ENCODE data around the gene FOXA3.

The FOXA3 gene

DNA sequence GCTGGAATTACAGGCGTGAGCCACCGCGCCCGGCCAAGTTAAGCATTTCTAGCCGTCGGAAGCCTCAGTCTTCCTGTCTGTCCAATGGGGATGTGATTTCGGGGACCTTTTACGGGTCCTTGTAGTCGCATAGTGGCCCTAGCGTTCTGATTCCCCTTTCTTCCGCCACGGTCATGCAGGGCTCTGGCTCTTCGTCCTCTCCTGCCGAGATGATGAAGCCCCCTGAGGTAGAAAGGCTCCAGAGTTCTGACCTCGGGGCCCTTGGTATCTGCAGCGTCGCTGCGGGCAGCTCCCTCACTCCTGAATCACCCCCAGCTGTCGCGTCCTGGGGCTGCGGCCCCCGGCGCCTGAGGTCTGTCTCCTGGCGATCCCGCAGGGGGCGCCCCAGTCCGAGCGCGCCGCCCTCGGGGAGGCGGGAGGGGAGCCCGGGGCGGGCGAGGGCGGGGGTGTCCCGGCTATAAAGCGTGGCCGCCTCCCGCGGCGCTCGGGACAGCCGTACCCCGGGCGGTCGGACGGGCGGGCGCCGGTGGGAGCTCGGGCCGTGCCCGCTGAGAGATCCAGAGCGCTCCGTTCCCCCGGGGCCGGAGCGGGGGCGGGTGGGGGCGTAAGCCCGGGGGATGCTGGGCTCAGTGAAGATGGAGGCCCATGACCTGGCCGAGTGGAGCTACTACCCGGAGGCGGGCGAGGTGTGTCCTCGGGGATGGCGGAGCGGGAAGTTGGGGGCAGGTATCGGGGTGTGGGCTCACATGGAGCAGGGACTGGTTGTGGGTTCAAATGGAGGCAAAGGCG is at the start of gene FOXA3:
Gene FOXA3 (plus strand): TSS at position 487 of the 789 bp plus-strand sequence. CDS start 131 bp downstream, at position 618.
- no peak for FAIRE-seq

DNA sequence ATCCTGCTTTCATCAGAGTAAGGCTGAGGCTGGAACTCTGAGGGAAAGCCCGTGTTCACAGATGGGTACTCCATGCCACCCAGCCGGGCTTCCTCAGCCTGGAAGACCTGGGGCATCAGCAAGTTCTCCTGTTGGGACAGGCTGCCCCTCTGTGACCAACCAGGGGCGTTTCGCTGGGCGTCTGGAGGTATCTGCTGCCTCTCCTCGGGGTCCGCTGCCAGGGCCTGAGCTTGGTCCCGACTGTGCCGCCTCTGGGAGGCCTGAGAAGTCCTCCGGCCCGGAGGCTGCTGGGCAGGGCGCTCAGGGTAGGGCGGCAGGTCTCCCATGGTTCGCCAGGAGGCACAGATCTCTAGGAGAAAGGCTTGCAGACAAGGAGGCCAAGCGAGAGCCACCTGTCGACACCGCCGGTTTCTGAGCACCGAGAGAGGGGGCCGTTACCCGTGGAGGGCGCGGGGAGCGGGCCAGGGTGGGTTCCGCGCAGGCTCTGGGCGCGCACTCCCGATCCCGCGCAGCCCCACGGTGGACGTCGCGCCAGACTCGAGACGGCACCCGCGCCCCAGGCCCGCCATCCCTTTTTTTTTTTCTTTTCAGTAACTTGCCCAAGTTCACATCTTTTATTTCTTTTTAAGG is 49.2 kb upstream of the FOXA3 start, which contains the start of gene RSPH6A:
Gene RSPH6A (minus strand): TSS at position 458 of the 630 bp plus-strand sequence. CDS start 132 bp downstream, at position 326.
- no peak for FAIRE-seq

DNA sequence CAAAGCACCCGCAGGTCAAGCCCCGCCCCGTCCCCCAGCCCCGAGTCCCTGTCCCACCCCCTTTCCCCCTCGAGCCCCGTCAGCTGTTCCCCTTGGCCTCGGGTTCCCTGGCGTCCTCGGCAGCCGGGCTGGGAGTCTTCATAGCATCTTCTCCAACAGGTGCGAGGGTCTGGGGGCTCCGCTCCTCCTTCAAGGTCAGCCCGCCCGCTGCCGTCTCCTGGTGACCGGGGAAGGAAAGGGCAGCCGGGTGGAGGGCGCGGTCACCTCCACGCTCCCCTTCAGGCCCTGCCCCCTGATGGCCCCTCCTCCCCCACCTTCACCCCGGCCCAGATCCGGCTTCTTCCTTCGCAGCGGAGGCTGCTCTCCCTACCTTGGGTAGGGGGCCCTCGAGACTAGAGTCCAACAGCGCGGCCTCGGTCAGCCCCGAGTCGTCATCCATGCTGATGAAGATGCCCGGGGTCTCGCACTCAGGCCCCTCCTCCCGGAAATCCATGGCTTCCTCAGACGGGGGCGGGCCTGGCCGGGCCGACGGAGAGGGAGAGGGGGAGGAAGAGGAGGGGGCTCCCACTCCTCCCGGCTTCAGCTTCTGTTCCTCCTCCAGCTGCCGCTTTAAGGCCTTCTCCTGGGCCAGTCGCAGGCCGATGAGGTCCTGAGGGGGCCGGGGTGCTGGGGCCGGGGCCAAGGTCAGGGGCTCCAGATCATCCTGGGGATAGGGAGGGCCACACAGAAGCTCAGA is 48.5 kb upstream of the FOXA3 start:
- no peak for FAIRE-seq

DNA sequence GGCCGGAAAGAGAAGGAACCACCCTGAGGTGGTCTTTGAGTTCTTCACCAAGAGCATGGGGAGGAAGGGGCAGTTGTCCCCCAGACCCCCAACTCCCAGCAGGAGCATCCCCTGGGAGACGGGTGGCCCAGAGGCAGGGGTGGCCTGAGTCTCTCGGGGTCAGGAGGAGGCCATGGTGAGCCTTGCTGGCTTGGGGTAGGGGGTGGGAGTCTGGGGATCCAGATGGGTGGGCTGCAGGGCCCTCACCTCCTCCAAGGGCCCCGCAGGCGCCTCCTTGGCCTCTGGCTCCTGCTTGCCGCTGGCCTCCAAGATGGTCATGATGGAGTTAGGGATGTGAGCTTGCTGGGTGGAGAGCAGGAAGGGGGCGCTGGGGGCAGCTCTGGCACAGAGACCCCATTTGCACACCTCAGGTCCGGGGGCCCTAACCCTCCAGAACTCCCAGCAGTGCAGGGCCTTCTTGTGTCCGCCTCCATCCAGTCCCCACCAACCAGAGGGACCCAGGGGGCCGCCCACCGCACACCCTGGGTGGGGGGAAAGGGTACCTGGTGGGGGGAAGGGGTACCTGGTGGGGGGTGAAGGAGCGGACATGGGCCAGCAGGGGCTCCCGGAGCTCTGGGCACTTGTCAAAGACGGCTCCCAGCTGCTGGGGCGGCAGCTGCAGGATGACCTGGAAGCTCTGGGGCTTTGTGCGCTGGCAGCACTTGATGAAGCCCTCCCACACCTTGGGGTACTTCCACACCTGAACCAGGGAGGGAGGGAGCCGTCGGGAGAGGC is 47.7 kb upstream of the FOXA3 start:
- FAIRE-seq: no peak

DNA sequence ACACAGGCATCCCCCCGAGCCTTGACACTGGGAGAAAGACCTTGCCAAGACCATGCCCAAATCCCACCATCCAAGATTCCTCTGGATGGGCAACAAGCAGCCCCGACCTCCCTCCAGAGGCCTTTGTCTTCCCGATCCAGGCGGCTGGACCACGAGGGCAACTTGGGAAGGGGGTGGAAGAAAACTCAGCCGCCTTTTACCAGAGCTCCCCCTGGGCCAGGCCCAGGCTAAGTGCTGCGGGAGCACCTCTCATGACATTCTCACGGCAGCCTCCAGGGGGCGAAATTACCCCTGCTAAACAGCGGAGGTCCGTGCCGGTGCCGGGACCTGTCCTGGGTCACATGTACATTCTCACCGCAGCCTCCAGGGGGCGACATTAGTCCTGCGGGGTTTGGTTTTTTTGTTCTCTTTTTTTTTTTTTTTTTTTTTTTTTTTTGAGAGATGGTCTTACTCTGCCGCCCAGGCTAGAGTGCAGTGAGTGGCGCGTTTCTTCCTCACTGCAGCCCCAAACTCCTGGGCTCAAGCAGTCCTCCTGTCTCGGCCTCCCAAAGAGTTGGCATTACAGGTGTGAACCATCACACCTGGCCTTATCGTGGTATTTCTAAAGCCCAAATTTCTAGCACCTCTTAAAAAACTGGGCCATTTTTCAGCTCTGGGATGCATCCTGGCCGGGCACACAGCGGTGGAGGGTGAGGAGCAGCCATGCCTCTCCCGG is 47.0 kb upstream of the FOXA3 start:
- no peak for FAIRE-seq

DNA sequence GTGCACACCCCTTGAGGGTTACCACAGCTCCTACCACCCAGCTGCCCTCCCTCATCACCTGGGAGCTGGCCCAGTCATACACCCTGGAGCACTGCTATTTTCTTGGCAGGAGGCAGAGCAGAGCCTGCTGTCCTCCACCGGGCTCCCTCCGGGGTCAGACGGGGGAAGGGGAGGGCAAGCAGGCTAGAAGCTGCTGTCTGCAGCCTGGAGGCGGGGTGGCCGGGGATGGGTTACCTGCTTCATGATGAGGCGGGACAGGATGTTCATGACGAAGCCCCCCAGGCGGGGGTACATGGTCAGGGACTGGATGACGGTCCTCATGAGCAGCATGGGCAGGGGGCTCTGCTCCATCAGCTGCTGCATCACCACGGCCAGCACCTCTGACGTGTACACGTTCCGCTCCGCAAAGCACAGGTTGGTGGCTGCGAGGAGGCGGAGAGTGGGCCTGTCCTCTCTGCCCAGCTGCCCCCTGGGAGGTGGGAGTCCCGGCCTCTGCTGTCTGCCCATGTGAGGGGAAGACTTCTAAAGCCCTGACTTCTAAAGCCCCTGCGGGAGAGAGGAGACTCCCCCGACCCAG is 46.3 kb upstream of the FOXA3 start:
- FAIRE-seq: no peak

DNA sequence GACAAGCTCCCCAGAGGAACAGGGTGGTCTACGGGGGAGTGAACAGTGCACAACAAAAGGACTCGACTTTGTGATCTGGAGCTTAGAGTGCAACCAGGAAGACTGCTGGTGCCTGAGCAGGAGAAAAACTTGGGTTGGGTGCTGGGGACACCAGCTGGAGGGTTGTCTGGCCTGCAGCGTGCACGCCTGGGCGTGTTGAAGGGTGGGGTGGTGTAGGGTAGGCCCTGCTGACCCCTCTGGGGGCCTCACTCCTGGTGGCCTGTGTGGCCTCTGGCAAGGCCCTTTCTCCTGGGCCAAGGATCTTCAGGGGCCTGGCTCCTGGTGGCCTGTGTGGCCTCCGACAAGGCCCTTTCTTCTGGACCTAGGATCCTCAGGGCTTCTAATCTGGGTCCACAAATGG is 44.4 kb upstream of the FOXA3 start:
- FAIRE-seq: no peak

DNA sequence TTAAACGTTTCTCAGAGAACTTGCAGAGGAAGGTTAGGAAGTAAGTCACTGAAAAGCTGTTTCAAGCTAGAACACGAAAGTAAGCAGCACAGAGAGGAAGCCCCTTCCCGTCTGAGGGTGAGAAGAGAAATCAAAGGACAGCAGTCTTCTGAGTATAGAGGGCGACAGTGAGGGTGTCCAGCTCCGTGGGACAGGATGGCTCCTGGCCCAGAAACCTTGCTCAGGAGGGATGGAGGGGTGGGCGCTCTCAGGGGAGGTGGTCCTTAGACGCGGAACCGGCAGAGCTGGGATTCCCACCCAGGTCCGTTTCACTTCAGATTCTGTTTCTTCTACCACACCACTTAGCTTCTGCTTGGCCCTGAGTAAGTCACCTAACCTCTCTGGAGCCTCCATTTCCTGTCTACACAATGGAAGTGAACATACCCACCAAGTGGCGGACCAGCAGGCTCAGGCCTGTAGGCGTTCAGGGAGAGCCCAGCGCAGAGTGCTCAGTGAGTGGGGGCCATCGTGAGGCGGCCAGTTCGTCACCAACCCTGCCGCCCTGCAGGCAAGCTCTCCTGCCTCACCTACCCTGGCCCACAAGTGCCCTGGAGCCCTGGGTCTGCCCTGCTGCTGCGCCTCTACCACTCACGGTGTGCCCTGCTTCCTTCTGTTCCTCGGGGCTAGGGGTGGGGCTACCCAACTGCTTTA is 43.6 kb upstream of the FOXA3 start:
- no peak for FAIRE-seq

DNA sequence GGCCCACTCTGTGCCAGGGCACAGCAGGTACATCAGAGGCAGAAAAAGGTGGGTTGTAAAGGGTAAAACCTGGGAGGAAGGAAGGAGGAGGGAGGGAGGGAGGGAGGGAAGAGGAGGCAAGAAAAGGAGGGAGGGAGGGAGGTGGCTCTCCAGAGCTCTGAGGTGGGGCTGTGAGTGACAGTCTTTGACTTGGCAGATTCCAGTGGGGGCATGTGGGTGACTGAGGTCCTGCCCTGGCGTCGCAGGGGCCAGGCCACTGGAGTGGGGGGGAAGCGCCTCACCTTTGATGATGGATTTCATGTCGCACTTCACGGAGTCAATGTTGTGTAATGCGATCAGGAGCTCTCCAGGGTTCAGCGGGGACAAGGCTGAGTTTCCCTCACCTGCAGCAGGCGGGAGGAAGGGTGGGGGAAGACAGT is 43.0 kb upstream of the FOXA3 start:
- FAIRE-seq: no peak

DNA sequence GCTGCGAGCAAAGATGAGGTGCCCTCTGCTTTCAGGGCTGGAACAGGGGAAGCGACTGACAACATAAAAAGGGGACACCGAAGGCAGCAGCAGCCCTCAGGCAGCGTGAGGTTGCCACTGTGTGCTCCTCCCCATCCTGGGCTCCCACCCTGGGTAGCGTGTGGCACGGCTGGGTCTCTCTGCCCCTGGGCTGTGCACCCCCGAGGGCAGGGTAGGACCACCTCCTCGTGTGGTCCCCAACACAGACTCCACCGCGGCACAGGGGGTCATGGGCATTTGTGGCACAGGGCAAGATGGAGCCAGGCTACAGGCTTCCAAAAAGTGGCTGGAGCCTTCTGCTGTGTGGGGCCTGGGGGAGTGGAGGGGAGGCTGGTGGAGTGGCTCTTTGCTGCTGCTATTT is 42.6 kb upstream of the FOXA3 start:
- no peak for FAIRE-seq

DNA sequence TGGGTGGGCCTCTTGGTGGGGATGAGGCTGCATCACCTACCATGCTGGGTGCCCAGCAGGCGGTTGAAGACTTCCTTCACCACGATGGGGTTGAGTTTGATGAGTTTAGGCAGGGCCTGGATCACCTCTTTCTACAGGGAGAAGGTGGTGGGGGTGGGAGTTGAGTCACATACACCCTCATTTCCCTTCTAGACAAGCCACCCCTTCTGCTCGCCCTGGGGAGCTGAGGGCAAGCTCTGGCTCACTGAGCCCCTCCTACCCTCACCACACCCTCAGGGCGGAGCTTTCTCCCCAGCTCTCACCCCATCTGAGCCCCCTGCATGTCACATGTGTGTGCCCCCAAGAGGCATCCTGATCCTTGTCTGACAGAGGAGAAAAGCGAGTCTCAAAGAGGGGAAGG is 41.4 kb upstream of the FOXA3 start:
- no peak for FAIRE-seq

DNA sequence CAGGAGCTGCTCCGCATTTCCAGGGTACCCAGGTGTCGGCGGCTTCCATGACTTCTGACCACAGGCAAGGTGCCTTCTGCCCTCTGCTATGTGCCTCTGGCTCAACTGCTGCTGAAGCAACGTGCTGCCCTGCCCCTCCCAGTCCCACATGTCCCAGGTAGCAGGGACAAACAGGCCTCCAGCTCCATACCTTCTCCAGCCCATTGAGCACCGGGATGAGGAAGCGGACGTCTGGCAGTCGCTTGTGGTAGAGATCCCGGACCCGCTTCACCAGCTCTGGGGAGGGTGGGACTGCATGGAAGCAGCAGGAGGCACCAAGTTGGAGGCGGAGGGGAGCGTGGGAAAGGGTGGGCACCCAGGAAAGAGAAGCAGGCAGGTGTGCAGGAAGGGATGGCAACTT is 40.9 kb upstream of the FOXA3 start:
- no peak for FAIRE-seq

DNA sequence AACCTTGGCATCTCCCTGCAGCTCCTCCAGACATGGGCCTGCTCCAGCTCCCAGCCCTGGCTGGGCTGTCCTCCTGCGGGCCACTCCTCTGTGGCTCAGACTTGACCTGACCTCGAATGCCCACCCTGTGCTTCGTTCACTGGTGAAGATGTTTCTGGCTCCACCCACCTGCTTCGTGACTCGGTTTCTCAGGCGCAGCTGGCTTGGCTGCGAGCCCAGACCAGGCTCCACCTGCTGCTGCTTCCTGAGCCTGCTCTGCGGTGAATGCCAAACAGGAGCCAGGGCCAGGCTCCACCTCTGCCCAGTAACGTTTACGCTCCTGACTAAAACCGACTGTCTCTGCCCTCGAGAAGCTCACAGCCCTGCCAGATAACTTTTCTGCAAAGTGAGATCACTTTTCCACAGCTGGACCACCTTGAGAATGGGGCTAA is 40.1 kb upstream of the FOXA3 start:
- FAIRE-seq: no peak

DNA sequence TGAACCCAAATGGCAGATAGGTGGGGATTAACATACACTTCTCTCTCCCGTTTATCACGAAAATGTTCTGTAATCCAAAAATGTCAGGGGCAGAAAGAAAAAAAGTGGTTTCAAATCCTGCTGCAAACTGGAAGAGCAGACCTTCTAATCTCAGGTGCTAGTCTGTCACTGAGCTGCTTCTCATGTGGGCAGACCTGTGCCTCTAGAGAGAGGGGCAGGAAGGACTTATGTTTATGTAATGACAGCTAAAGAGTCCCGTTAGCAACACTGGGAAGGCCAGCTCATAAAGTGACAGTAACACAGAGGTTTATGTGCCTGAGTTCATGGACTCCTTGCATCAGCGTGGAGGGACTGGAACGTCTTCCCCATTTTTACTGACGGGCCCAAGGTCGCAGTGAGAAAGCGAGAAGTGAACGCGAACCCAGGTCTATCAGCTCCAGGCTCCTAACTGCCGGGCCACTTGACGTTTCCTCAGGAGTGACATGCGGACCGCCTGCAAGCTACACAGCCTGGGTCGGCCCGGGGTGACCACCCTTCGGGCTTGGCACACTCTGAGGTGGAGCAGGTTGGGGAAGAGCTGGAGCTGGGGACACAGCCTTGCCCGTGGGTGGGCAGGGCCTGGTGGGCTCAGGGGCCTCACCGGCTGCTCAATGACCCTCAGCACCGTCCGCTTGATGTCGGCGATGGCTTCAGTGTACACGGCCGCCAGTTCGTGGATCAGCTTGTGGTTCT is 39.4 kb upstream of the FOXA3 start:
- no peak for FAIRE-seq

DNA sequence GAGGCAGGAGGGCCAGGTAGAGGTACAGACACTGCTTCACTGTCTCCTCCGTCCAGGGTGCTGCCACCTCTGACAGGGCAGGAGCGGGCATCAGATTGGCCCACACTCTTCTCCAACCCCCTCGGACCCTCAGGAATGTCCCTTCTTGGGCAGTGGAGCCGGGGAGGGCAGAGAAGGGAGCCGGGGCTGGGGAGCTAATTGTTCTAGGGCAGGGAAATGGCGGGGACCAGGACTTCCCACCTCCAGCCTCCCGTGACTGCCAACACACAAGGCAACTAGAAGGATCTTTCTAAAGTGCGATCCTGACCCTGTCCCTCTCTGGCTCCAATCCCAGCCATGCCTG is 38.9 kb upstream of the FOXA3 start:
- no peak for FAIRE-seq

DNA sequence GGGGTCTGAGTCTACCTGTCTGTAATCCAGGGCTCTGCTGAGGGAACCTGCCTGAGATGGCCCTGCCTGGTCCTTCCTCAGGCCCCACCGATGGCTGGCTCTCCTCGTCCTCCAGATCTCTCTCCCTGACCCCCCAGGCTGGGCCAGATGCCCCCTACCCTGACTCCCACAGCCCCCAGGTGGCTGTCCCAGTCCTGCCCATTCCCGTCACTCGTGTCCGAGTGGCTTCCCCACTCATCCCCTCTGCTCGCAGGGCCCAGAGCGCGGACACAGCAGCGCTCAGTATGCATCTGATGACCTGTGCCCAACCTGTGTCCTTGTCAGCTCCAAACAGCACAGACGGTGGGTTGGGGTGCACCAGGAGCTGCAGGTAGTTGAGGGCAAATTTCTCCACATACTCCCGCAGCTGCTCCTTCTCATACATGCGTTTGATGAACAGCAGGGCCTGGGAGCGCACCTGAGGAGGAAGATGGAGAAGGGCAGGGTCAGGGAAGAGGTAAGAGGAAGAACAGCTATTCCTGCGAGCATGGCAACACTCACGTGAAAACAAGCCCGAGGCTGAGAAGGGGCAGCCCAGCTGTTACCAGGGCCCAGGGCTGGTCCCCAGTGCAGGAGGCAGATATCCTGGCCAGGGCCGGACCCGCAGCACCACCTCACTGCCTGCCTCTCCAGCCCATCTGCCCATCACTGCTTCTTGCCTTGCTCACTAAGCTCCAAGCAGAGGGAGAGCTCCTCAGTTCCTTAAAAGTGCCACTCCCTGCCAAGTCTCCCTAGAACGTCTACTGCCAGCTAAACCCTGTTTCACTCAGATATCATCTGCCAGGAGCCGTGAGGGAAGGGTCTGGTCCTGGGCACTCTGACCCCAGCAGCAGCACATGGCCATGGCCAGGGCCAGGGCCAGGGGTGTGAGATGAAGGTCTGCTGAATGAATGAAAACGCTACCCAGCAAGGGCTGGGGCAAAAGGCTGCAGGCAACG is 37.9 kb upstream of the FOXA3 start:
- no peak for FAIRE-seq

DNA sequence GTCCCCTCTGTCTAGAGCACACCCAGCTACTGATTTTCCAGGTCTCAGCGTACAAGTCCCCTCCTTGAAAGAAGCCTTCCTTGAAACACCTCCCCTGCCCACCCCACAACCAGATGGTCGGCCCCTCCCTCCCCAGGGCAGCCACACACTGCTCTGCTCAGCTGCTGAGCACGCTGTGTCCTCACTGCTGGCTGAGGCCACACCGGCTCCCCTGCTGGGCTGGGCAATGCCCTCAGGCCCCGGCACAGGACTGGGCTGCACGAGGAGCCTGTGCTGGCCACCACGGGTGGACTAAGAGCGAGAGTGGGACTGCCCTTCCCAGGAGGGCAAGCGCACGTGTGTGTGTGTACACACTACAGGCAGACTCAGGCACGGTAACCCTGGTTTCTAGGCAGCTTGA is 37.2 kb upstream of the FOXA3 start:
- no peak for FAIRE-seq

DNA sequence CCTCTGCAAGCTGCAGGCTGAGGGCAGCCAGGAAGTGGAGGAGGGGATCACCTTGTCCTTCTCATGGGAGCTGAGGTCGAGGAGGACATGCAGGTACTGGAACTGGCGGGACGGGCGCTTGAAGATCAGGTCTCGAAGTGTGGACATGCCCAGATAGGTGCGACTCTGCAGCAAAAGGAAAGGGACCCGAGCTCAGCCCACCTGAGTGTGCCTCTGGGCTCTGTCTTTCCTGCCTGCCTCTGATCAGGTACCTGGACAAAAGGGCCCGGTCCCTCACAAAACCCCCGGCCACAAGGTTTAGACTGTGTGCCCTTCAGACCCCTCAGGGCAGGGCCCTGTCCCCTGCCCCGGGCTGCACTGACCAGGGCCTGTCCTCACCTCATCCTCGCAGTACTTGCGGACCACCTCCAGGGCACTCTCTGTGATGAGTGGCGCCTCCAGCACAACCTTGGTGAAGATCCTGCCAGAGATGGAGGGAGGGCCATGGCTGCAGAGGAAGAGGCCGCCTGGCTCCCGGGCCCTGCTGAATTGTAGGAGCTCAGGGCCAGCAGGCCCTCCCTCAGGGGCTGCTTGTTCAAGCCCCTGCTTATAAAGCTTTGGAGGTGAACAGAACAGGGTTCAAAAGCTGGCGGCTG is 36.5 kb upstream of the FOXA3 start:
- FAIRE-seq: no peak

DNA sequence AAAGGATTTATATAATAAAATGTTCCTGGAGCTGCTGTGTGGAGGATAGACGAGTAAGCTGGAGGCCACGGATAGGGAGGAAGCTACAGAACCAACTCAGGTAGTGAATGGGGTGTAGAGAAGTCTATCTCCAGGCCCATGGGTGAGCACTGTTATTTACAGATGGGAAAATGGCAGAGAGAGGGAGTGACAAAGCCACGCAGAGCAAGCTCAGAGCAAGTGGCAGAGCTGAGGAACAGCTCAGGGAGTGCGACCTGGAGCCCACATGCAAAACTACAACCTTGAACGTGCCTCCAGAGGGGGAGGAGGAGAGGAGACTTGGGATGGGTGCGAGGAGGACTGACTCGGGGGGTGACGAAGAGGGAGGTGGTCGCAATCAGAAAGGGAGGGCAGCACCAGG is 35.6 kb upstream of the FOXA3 start:
- FAIRE-seq: no peak
